Measurements from ENCODE around the gene CACNB2.

The CACNB2 gene

GRCh38 chr10:18397906-18398305, 257.7 kb downstream of the CACNB2 start:
- no peak for TF ChIP-seq CTCF (IDR thresholded peaks at IDR 0.05; ENCODE audit: low read depth, low read length, poor library complexity, severe bottlenecking)
- TF ChIP-seq EZH2phosphoT487 (IDR thresholded peaks at IDR 0.05; ENCODE audit: borderline replicate concordance, low read length) = no peak
- H3K27ac ChIP-seq (ENCODE audit: low read depth, low read length) = no peak overlapping the region
- H4K20me1 ChIP-seq (ENCODE audit: control insufficient read depth, insufficient read depth, low read depth, low read length) = no peaks in the 10 kb centered on the region
- peaks cover 7% of the 10 kb centered on the region; the same call in 1 of the 2 replicates for H3K27me3 ChIP-seq (ENCODE audit: control insufficient read depth, low read length)
- no peaks in the 10 kb centered on the region for H3K9me2 ChIP-seq (replicated peaks; ENCODE audit: control insufficient read depth, low read length)
- no peaks in the 10 kb centered on the region for H3K9me3 ChIP-seq (ENCODE audit: control insufficient read depth, insufficient read depth, low read length)
- H3K4me3 ChIP-seq (ENCODE audit: low read length) = no peak overlapping the region
- H3K4me2 ChIP-seq (ENCODE audit: low read length) = no peak overlapping the region
- H3K4me1 ChIP-seq (ENCODE audit: control insufficient read depth, low read length) = no peaks in the 10 kb centered on the region
- H3K36me3 ChIP-seq (ENCODE audit: control insufficient read depth, low read length) = no peaks in the 10 kb centered on the region
- no peaks in the 10 kb centered on the region for H3F3A ChIP-seq (ENCODE audit: control insufficient read depth, insufficient read depth)
- H3K79me2 ChIP-seq (ENCODE audit: control insufficient read depth, low read length) = no peaks in the 10 kb centered on the region

- no peaks in the 10 kb centered on the region for H3K9me2 ChIP-seq (replicated peaks; ENCODE audit: control insufficient read depth, low read length)
- H3K27me3 ChIP-seq (ENCODE audit: control insufficient read depth, low read length) = peaks cover 7% of the 10 kb centered on the region; the same call in 1 of the 2 replicates
- no peaks in the 10 kb centered on the region for H3K36me3 ChIP-seq (ENCODE audit: control insufficient read depth, low read length)
- no peaks in the 10 kb centered on the region for H4K20me1 ChIP-seq (ENCODE audit: control insufficient read depth, insufficient read depth, low read depth, low read length)
- no peaks in the 10 kb centered on the region for H3K79me2 ChIP-seq (ENCODE audit: control insufficient read depth, low read length)
- no peak overlapping the region for H3K27ac ChIP-seq (ENCODE audit: low read depth, low read length)
- no peaks in the 10 kb centered on the region for H3F3A ChIP-seq (ENCODE audit: control insufficient read depth, insufficient read depth)
- TF ChIP-seq CTCF (IDR thresholded peaks at IDR 0.05; ENCODE audit: low read depth, low read length, poor library complexity, severe bottlenecking) (no peak), EZH2phosphoT487 (IDR thresholded peaks at IDR 0.05; ENCODE audit: borderline replicate concordance, low read length) (no peak)
- no peak overlapping the region for H3K4me2 ChIP-seq (ENCODE audit: low read length)
- H3K9me3 ChIP-seq (ENCODE audit: control insufficient read depth, insufficient read depth, low read length) = no peaks in the 10 kb centered on the region
- H3K4me3 ChIP-seq (ENCODE audit: low read length) = no peak overlapping the region
- no peaks in the 10 kb centered on the region for H3K4me1 ChIP-seq (ENCODE audit: control insufficient read depth, low read length)
Observed at GRCh38 chr10:18399158-18399557, 258.9 kb downstream of the CACNB2 start.

- H3K27ac ChIP-seq (ENCODE audit: low read depth, low read length) = no peak overlapping the region
- no peaks in the 10 kb centered on the region for H3F3A ChIP-seq (ENCODE audit: control insufficient read depth, insufficient read depth)
- H3K4me1 ChIP-seq (ENCODE audit: control insufficient read depth, low read length) = no peaks in the 10 kb centered on the region
- H3K9me3 ChIP-seq (ENCODE audit: control insufficient read depth, insufficient read depth, low read length) = no peaks in the 10 kb centered on the region
- H3K4me2 ChIP-seq (ENCODE audit: low read length) = no peak overlapping the region
- TF ChIP-seq EZH2phosphoT487 (IDR thresholded peaks at IDR 0.05; ENCODE audit: borderline replicate concordance, low read length) (no peak), CTCF (IDR thresholded peaks at IDR 0.05; ENCODE audit: low read depth, low read length, poor library complexity, severe bottlenecking) (no peak)
- no peak overlapping the region for H3K4me3 ChIP-seq (ENCODE audit: low read length)
- no peaks in the 10 kb centered on the region for H3K36me3 ChIP-seq (ENCODE audit: control insufficient read depth, low read length)
- H3K9me2 ChIP-seq (replicated peaks; ENCODE audit: control insufficient read depth, low read length) = no peaks in the 10 kb centered on the region
- H3K27me3 ChIP-seq (ENCODE audit: control insufficient read depth, low read length) = peaks cover 7% of the 10 kb centered on the region; the same call in 1 of the 2 replicates
- no peaks in the 10 kb centered on the region for H4K20me1 ChIP-seq (ENCODE audit: control insufficient read depth, insufficient read depth, low read depth, low read length)
- H3K79me2 ChIP-seq (ENCODE audit: control insufficient read depth, low read length) = no peaks in the 10 kb centered on the region
Observed at GRCh38 chr10:18400201-18400905, 260.1 kb downstream of the CACNB2 start.

Measured in DOHH2 (cell line).